ENCODE measurements around the gene IL4I1. TPM values are rescaled to one million over a fixed set of nuclear protein-coding genes. Genes with fewer than 3 reads are reported as not detected.

IL4I1 gene
- total RNA-seq, 4 donors from 2014 or later: 0.34 to 0.50 TPM; not detected in 2

DNA sequence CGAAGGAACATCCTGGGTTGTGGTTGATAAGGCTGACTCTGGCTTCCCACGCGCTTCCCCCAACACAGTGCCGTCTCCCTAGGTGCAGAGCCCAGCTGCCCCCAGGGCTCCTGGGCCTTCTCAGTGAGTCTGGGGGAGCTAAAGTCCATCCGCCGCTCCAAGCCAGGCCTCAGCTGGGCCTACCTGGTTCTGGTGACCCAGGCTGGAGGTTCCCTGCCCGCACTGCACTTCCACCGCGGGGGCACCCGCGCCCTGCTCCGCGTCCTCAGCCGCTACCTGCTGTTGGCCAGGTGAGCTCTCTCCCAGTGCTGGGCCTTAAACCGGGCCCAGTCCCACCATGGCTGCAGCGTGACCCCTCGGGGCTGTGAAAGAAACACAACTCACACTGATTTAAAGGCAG is 15.5 kb downstream of the IL4I1 start:
- H3K27me3 ChIP-seq: no peaks in the 10 kb centered on the region
- WGBS: 83% methylated on average over 14 of the region's 17 CpGs
- no peak overlapping the region for H3K27ac ChIP-seq (replicated peaks in 1 of 4)
- intact Hi-C loops (cut with DNase I): no loop called here
- no peak for DNase-seq (ENCODE audit: extremely low spot score)
- peaks cover 54 to 77% (median 76%) of the 10 kb centered on the region in 4 donors for H3K36me3 ChIP-seq
- no peaks in the 10 kb centered on the region for H3K9me3 ChIP-seq
- peaks cover 12 to 25% (median 17%) of the 10 kb centered on the region in 4 donors for H3K4me1 ChIP-seq
- no peak for TF ChIP-seq POLR2A (IDR thresholded peaks at IDR 0.05; ENCODE audit: low read depth)
- no peak for TF ChIP-seq POLR2AphosphoS5 (IDR thresholded peaks at IDR 0.05)
- TF ChIP-seq EP300 (IDR thresholded peaks at IDR 0.05): no peak
- TF ChIP-seq CTCF (IDR thresholded peaks at IDR 0.05): no peak
- no peak overlapping the region for H3K4me3 ChIP-seq

- Histone ChIP-seq H3K27me3 (no peaks in the 10 kb centered on the region), H3K27ac (replicated peaks in 1 of 4) (no peak overlapping the region), H3K36me3 (peaks cover 54 to 69% (median 68%) of the 10 kb centered on the region in 4 donors), H3K4me3 (no peak overlapping the region), H3K4me1 (peaks cover 17 to 32% (median 23%) of the 10 kb centered on the region in 4 donors), H3K9me3 (no peaks in the 10 kb centered on the region)
- no peak for DNase-seq (ENCODE audit: extremely low spot score)
- TF ChIP-seq CTCF (IDR thresholded peaks at IDR 0.05) (no peak), POLR2A (IDR thresholded peaks at IDR 0.05; ENCODE audit: low read depth) (no peak), EP300 (IDR thresholded peaks at IDR 0.05) (no peak), POLR2AphosphoS5 (IDR thresholded peaks at IDR 0.05) (no peak)
- intact Hi-C loops (cut with DNase I): no loop called here
- 85% methylated on average over 8 of the region's 10 CpGs for WGBS
Observed at GRCh38 chr19:49880162-49880869, 16.4 kb downstream of the IL4I1 start.

DNA sequence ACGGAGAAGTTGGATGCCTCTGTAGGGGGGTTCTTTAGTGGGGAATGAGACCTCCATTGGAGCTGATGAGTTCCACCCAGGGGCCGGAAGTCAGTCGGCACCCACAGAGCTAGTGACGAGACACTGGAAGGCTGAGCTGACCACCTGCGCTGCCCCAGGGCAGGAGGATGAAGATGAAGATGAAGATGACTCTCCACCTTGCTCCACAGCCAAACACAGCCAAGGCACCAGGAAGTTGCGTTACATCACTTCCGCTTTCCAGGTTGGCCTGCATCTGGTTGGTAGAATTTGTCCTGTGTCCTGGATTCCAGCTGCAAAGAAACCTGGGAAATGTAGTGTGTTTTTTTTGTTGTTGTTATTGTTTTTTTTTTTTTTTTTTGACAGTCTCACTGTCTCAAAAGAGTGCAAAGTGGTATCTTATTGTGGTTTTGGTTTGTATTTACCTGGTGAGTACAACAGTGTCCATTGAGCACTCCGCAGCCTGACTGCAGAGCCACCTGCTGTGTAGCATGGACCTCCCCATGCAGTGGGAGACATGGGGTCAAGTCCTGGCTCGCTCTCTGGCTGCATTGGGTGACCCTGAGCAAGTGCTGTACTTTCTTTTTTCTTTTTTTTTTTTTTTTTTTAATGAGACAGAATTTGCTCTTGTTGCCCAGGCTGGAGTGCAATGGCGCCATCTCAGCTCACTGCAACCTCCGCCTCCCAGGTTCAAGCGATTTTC is 17.3 kb downstream of the IL4I1 start:
- 94% methylated on average over 12 of the region's 12 CpGs for WGBS
- peaks cover 26 to 41% (median 33%) of the 10 kb centered on the region in 4 donors for H3K4me1 ChIP-seq
- intact Hi-C loops (cut with DNase I): loop anchor here (5.0 kb wide), 1 partner anchor 67 kb away; the partner anchor contains the start of gene FUZ
- no peaks in the 10 kb centered on the region for H3K27me3 ChIP-seq
- no peaks in the 10 kb centered on the region for H3K9me3 ChIP-seq
- no peak for TF ChIP-seq CTCF (IDR thresholded peaks at IDR 0.05)
- TF ChIP-seq POLR2A (IDR thresholded peaks at IDR 0.05; ENCODE audit: low read depth): no peak
- no peak for TF ChIP-seq EP300 (IDR thresholded peaks at IDR 0.05)
- TF ChIP-seq POLR2AphosphoS5 (IDR thresholded peaks at IDR 0.05): no peak
- DNase-seq (ENCODE audit: extremely low spot score): no peak
- no peak overlapping the region for H3K27ac ChIP-seq (replicated peaks in 1 of 4)
- no peak overlapping the region for H3K4me3 ChIP-seq
- peaks cover 45 to 63% (median 59%) of the 10 kb centered on the region in 4 donors for H3K36me3 ChIP-seq

DNA sequence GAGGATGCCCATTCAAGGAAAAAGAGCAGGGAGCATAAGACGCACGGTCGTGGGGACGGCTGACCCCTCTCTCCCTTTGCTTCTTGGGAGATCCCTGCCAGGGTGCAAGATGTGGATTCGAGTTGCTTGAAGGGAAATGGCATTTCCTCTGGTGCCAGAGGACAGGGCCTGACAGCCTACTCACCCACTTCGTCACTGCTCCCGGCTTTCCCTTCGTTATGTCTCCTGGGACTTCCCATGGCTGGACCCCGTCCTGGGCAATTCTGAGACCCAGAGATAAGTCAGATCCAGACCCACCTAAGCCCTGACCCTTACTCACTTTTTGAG is 18.0 kb downstream of the IL4I1 start:
- TF ChIP-seq CTCF (IDR thresholded peaks at IDR 0.05) (no peak), POLR2A (IDR thresholded peaks at IDR 0.05; ENCODE audit: low read depth) (no peak), EP300 (IDR thresholded peaks at IDR 0.05) (no peak), POLR2AphosphoS5 (IDR thresholded peaks at IDR 0.05) (no peak)
- no peaks in the 10 kb centered on the region for H3K27me3 ChIP-seq
- 85% methylated on average over 9 of the region's 9 CpGs for WGBS
- H3K27ac ChIP-seq (replicated peaks in 1 of 4): peak overlapping the region; percentile 97 to 100 (median 99)
- no peak for DNase-seq (ENCODE audit: extremely low spot score)
- H3K4me1 ChIP-seq: peaks cover 27 to 45% (median 39%) of the 10 kb centered on the region in 4 donors
- intact Hi-C loops (cut with DNase I): loop anchor here (5.0 kb wide), 1 partner anchor 66 kb away; the partner anchor contains the start of gene FUZ
- peaks cover 38 to 62% (median 56%) of the 10 kb centered on the region in 4 donors for H3K36me3 ChIP-seq
- peak overlapping the region; percentile 83 to 99 (median 98) for H3K4me3 ChIP-seq
- no peaks in the 10 kb centered on the region for H3K9me3 ChIP-seq

All from esophagus muscularis mucosa (tissue), 4 donors.